ENCODE results near the gene ZFP36.

ZFP36 gene

GRCh38 chr19:39435499-39436349 lies 29.1 kb downstream of the ZFP36 start, which contains the start of gene RPS16:
TSS of gene RPS16 (minus strand) at chr19:39435949. CDS start at chr19:39435895, 54 bp downstream.
- peak within 1 kb of the TSS; percentile 81 for H3K27ac ChIP-seq
- H3K27me3 ChIP-seq = peaks cover 11% of the 10 kb centered on the region
- no peaks in the 10 kb centered on the region for H3K9me3 ChIP-seq

GRCh38 chr19:39436350-39436716 lies 29.7 kb downstream of the ZFP36 start:
- Histone ChIP-seq H3K36me3 (peaks cover 19% of the 10 kb centered on the region), H3K27me3 (peaks cover 15% of the 10 kb centered on the region), H3K9me3 (no peaks in the 10 kb centered on the region), H3K4me1 (ENCODE audit: control insufficient read depth in 1 of 2, insufficient read depth in 1 of 2, low read depth in 1 of 2, low read length in 1 of 2) (peaks cover 16 to 17% of the 10 kb centered on the region in 2 experiments), H3K27ac (peak overlapping the region; percentile 81), H3K4me3 (ENCODE audit: low read depth in 1 of 2, low read length in 1 of 2) (peak overlapping the region; percentile 86 to 93)
- TF ChIP-seq CTCF (IDR thresholded peaks at IDR 0.05) = no peak

More at GRCh38 chr19:39435499-39436349, 29.1 kb downstream of the ZFP36 start, which contains the start of gene RPS16:
- peaks cover 16 to 23% of the 10 kb centered on the region in 2 experiments for H3K4me1 ChIP-seq (ENCODE audit: control insufficient read depth in 1 of 2, insufficient read depth in 1 of 2, low read depth in 1 of 2, low read length in 1 of 2)
- H3K4me3 ChIP-seq (ENCODE audit: low read depth in 1 of 2, low read length in 1 of 2) = peak within 1 kb of the TSS; percentile 86 to 93
- TF ChIP-seq CTCF (IDR thresholded peaks at IDR 0.05) = peak; percentile 44
- peaks cover 19% of the 10 kb centered on the region for H3K36me3 ChIP-seq

- peaks cover 16 to 17% of the 10 kb centered on the region in 2 experiments for H3K4me1 ChIP-seq (ENCODE audit: control insufficient read depth in 1 of 2, insufficient read depth in 1 of 2, low read depth in 1 of 2, low read length in 1 of 2)
- H3K9me3 ChIP-seq = no peaks in the 10 kb centered on the region
- no peak overlapping the region for H3K4me3 ChIP-seq (ENCODE audit: low read depth in 1 of 2, low read length in 1 of 2)
- H3K27me3 ChIP-seq = peaks cover 25% of the 10 kb centered on the region
- no peak for TF ChIP-seq CTCF (IDR thresholded peaks at IDR 0.05)
- H3K27ac ChIP-seq = no peak overlapping the region
- peaks cover 7% of the 10 kb centered on the region for H3K36me3 ChIP-seq
These were observed 31.8 kb downstream of the ZFP36 start for GRCh38 chr19:39438270-39438934.

GRCh38 chr19:39444598-39445195 lies 38.0 kb downstream of the ZFP36 start:
- peaks cover 21 to 30% of the 10 kb centered on the region in 2 experiments for H3K4me1 ChIP-seq (ENCODE audit: control insufficient read depth in 1 of 2, insufficient read depth in 1 of 2, low read depth in 1 of 2, low read length in 1 of 2)
- H3K4me3 ChIP-seq (ENCODE audit: low read depth in 1 of 2, low read length in 1 of 2) = peak overlapping the region; percentile 90 to 93
- H3K9me3 ChIP-seq = no peaks in the 10 kb centered on the region
- H3K27ac ChIP-seq = peak overlapping the region; percentile 94
- peaks cover 14% of the 10 kb centered on the region for H3K27me3 ChIP-seq
- peaks cover 15% of the 10 kb centered on the region for H3K36me3 ChIP-seq
- TF ChIP-seq CTCF (IDR thresholded peaks at IDR 0.05) = no peak

Measured in neutrophil (primary cell).